ENCODE results near the gene TPRKB. TPM values are rescaled to one million over a fixed set of nuclear protein-coding genes. Genes with fewer than 3 reads are reported as not detected.
A peak's percentile ranks its signal among the peaks of the same experiment; 100 is the strongest.

TPRKB gene
- total and polyA plus RNA-seq, 9 of the 15 experiments (the other 6 are each of a cell fraction or from before 2014, with no cell fraction given), result 55.6 to 250 (median 112) TPM

- peak; percentile 90 for TF ChIP-seq VEZF1 (CRISPR knock-in tag; IDR thresholded peaks at IDR 0.05)
- TF ChIP-seq NUFIP1 (IDR thresholded peaks at IDR 0.05; ENCODE audit: partially characterized antibody), result no peak
- no peak for TF ChIP-seq SMARCB1 (IDR thresholded peaks at IDR 0.05; ENCODE audit: insufficient read length, low read depth)
- TF ChIP-seq SMARCC2 (IDR thresholded peaks at IDR 0.05; ENCODE audit: low read depth), result peak; percentile 26; the same call in 1 of the 2 replicates
- peak; percentile 16 for TF ChIP-seq NFYB (IDR thresholded peaks at IDR 0.05; ENCODE audit: extremely low read depth, insufficient read length)
- no peak for TF ChIP-seq HDAC8 (tag; IDR thresholded peaks at IDR 0.05)
- TF ChIP-seq MAZ (CRISPR knock-in tag; conservative IDR thresholded peaks at IDR 0.05 in 1 of 2, IDR thresholded peaks at IDR 0.05 in 1 of 2), result peak; percentile 82 to 91
- TF ChIP-seq JUN (IDR thresholded peaks at IDR 0.05; ENCODE audit: borderline replicate concordance, low read depth, low read length), result no peak; the same call in 1 of the 2 replicates
- TF ChIP-seq JUN (CRISPR knock-in tag; IDR thresholded peaks at IDR 0.05; ENCODE audit: borderline replicate concordance), result peak; percentile 53; the same call in 1 of the 2 replicates
- TF ChIP-seq FOXK2 (conservative IDR thresholded peaks at IDR 0.05 in 1 of 2, IDR thresholded peaks at IDR 0.05 in 1 of 2; ENCODE audit: low read depth in 2 of 2), result peak; percentile 77 to 82
- peak; percentile 31; the same call in 1 of the 2 replicates for TF ChIP-seq ZFX (CRISPR knock-in tag; IDR thresholded peaks at IDR 0.05)
- TF ChIP-seq, protein P1, sequence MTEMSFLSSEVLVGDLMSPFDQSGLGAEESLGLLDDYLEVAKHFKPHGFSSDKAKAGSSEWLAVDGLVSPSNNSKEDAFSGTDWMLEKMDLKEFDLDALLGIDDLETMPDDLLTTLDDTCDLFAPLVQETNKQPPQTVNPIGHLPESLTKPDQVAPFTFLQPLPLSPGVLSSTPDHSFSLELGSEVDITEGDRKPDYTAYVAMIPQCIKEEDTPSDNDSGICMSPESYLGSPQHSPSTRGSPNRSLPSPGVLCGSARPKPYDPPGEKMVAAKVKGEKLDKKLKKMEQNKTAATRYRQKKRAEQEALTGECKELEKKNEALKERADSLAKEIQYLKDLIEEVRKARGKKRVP (CRISPR knock-in tag; IDR thresholded peaks at IDR 0.05), result no peak
- no peak for TF ChIP-seq SRSF7 (optimal IDR thresholded peaks at IDR 0.05; ENCODE audit: low read depth, low read length)
- TF ChIP-seq U2AF2 (optimal IDR thresholded peaks at IDR 0.05; ENCODE audit: low read depth, low read length), result no peak
- TF ChIP-seq MCM3 (IDR thresholded peaks at IDR 0.05), result no peak
- TF ChIP-seq ZC3H11A (IDR thresholded peaks at IDR 0.05; ENCODE audit: low read depth, low read length), result 0 out of 2 replicates have a peak, but pooled peaks have one; percentile 30
- TF ChIP-seq RBM34 (IDR thresholded peaks at IDR 0.05; ENCODE audit: borderline replicate concordance, insufficient read depth, low read length), result no peak
- peak; percentile 99 for TF ChIP-seq GABPA (tag; conservative IDR thresholded peaks at IDR 0.05; ENCODE audit: low read depth)
- no peak for TF ChIP-seq ESRRB (CRISPR knock-in tag; IDR thresholded peaks at IDR 0.05; ENCODE audit: borderline replicate concordance)
- peak; percentile 67 for TF ChIP-seq ZNF395 (CRISPR knock-in tag; IDR thresholded peaks at IDR 0.05)
- no peak for TF ChIP-seq THRAP3 (IDR thresholded peaks at IDR 0.05; ENCODE audit: borderline replicate concordance)
- no peak for TF ChIP-seq NFXL1 (CRISPR knock-in tag; IDR thresholded peaks at IDR 0.05)
- no peak for TF ChIP-seq POU5F1 (IDR thresholded peaks at IDR 0.05; ENCODE audit: borderline replicate concordance, low read depth, low read length, partially characterized antibody)
- peak; percentile 81; the same call in 1 of the 2 replicates for TF ChIP-seq DMBX1 (CRISPR knock-in tag; IDR thresholded peaks at IDR 0.05; ENCODE audit: borderline replicate concordance)
Observed at GRCh38 chr2:73736855-73737779, at the start of gene TPRKB (continued).

Data from K562 (cell line).